ENCODE measurements around the gene UBXN11.

GRCh38 chr1:26285366-26286063, 20.9 kb downstream of the UBXN11 start:
- TF ChIP-seq POLR2A (IDR thresholded peaks at IDR 0.05) (no peak), CTCF (IDR thresholded peaks at IDR 0.05) (peak in 1 of 3 experiments; percentile 10)
